ENCODE results near the gene RBM11.

RBM11 gene

DNA sequence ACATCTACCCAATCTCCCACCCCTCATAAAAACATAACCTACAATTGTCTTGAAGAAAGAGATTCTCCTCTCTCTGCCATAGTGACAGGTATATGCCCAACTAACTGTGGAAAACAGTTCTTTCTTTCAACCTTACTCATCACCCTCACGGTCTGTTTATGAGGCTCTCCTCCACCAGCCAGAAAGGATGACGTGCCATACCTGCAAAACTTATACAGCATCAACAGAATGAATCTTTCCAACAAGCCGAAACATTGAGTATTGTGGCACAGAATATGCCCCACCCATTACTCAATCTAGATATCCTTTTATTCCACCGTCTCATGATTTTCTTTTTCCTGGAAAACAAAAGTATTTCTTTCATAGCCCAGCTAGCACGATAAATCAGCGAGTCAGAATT, 55.7 kb downstream of the RBM11 start:
- no peak for DNase-seq

DNA sequence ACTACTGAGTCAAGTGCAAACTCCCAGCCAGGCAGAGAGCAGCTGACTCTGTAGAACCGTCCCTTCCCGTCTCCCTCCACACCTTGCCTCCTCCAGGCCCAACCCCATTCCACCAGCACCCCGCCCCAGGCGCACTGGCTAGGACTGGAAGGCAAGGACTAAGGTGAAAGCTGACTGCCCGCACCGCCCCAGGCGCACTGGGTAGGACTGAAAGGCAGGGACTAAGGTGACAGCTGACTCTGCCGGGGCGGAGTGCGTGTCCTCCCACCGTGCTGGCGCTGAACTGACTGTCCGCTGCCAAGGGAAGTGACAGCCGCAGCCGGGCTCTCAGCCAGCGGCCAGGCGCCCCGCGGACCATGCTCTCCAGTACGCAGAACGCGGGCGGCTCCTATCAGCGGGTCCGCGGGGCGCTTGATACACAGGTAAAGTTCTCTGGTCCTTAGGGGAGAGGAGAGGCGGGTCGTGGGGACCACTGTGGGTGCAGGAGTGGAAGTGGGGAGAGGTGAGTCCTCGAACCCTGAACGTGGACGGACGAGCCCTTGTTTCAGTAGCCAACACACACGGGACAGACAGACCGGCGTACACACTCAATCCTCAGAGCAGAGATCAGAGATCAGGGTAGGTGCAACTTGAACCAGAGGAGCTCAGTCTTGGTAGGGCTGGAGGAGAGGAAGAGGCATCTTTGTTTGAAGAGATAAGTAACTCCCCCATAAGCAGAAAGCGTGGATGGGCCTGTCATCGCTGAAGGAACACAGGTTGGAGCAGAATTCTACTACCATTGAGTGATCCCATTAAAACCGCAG, 58.0 kb downstream of the RBM11 start:
- no peak for DNase-seq

DNA sequence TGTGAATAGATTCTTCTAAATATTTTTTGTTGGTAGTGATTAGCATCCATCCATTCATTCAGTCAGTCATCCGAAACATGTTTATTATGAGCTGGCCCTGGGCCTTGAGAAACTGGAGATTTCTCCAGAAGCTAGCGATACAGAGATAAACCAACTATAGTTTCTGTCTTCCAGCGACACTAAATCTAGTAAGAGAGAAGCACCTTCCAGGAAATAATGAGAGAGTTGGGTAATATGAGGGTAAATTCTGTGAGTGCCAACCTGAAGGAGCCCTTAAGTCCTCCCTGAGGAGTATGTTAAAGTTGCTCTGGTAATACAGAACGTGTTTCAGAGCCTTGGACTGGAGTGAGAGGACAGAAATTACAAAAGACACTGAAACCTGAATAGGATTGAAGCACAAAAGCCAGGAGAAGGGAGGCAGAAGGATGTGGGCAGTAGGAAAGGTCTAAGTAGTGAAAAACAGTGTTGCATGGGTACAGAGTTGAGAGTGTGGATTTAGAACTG, 59.8 kb downstream of the RBM11 start:
- no peak for DNase-seq
